ENCODE results near the gene EFL1. TPM values are rescaled to one million over a fixed set of nuclear protein-coding genes. Genes with fewer than 3 reads are reported as not detected.

EFL1 gene
- total and polyA plus RNA-seq, 10 of the 15 experiments (the other 5 are each of a cell fraction or from before 2014, with no cell fraction given): 6.2 to 42.3 (median 24.7) TPM

DNA sequence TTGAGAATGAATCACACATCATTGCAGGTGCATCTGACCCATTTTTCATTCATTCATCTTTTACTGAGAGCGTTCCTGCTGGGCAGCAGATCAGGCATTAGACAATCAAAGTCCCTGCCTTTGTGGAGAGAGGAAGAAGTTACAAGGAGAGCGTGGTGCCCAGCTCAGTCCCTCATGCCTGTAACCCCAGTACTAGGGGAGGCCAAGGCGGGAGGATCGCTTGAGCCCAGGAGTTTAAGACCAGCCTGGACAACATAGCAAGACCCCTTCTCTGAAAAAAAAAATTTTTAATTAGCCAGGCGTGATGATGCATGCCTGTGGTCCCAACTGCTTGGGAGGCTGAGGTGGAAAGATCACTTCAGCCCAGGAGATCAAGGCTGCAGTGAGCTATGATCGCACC is 181.8 kb downstream of the EFL1 start (continued):
- no peak for TF ChIP-seq REST (IDR thresholded peaks at IDR 0.05; ENCODE audit: low read depth, low read length)
- no peak for TF ChIP-seq SRF (IDR thresholded peaks at IDR 0.05; ENCODE audit: low read depth in 2 of 2, low read length in 2 of 2)
- no peak for TF ChIP-seq MXI1 (IDR thresholded peaks at IDR 0.05; ENCODE audit: low read depth, low read length)
- TF ChIP-seq EZH2 (IDR thresholded peaks at IDR 0.05; ENCODE audit: borderline replicate concordance, control insufficient read depth, low read depth, low read length): no peak
- TF ChIP-seq ZZZ3 (IDR thresholded peaks at IDR 0.05; ENCODE audit: control insufficient read depth, insufficient read length, low read depth): no peak
- no peak for TF ChIP-seq RUNX3 (IDR thresholded peaks at IDR 0.05; ENCODE audit: low read length)
- TF ChIP-seq IKZF1 (conservative IDR thresholded peaks at IDR 0.05): no peak

Small RNA genes within 50 kb of the gene (small RNA-seq; reads per million reads assigned to genes)
- not detected for gene RNU1-77P

Other genes with a start within 250 kb of the EFL1 start
- gene MEX3B, start 216.7 kb downstream of the EFL1 start, total RNA-seq (2014; rRNA removed): 0.38 and 0.45 TPM in 2 replicates
- gene MEX3B, start 216.7 kb downstream of the EFL1 start, total RNA-seq (2014; rRNA removed; fragmentation: Illumina TruSeq; extraction: Trizol): 0.22 and 0.32 TPM in 2 replicates
- 0.72 and 0.90 TPM in 2 replicates for gene MEX3B, start 216.7 kb downstream of the EFL1 start, total RNA-seq (2021)
- 1.3 and 1.5 TPM in 2 replicates for gene MEX3B, start 216.7 kb downstream of the EFL1 start, polyA plus RNA-seq (2011; rRNA removed)
- 0.22 and 0.28 TPM in 2 replicates for gene MEX3B, start 216.7 kb downstream of the EFL1 start, polyA plus RNA-seq (2014; fragmentation: Illumina TruSeq; extraction: Trizol)
- under 1 TPM; 0.02 to 0.22 TPM for gene MEX3B, start 216.7 kb downstream of the EFL1 start, polyA plus RNA-seq (2014; fragmentation: Nextera tagmentation; extraction: Ambion mirVana)
- gene MEX3B, start 216.7 kb downstream of the EFL1 start, polyA plus RNA-seq (2014; rRNA removed): 0.59 and 0.86 TPM in 2 replicates
- under 1 TPM; 0.20 to 0.28 TPM for gene MEX3B, start 216.7 kb downstream of the EFL1 start, polyA plus RNA-seq (2016; fragmentation: Nextera tagmentation; extraction: Ambion mirVana)
- gene SAXO2, start 84 bp upstream of the EFL1 start, total RNA-seq (2014; rRNA removed): 0.06 and 1.5 TPM in 2 replicates
- 1.2 and 1.7 TPM in 2 replicates for gene SAXO2, start 84 bp upstream of the EFL1 start, total RNA-seq (2014; rRNA removed; fragmentation: Illumina TruSeq; extraction: Trizol)
- 1.5 and 2.3 TPM in 2 replicates for gene SAXO2, start 84 bp upstream of the EFL1 start, total RNA-seq (2021)
- gene SAXO2, start 84 bp upstream of the EFL1 start, polyA plus RNA-seq (2011; rRNA removed): 1.5 and 2.0 TPM in 2 replicates
- gene SAXO2, start 84 bp upstream of the EFL1 start, polyA plus RNA-seq (2014; fragmentation: Illumina TruSeq; extraction: Trizol): 0.53 TPM in 1 of 2 replicates, not detected in the other
- gene SAXO2, start 84 bp upstream of the EFL1 start, polyA plus RNA-seq (2014; fragmentation: Nextera tagmentation; extraction: Ambion mirVana): 1 to 10 TPM in 1 of 2 experiments, under 1 TPM in 1; 0.68 to 1.7 TPM
- gene SAXO2, start 84 bp upstream of the EFL1 start, polyA plus RNA-seq (2014; rRNA removed): 0.55 and 1.2 TPM in 2 replicates
- gene SAXO2, start 84 bp upstream of the EFL1 start, polyA plus RNA-seq (2016; fragmentation: Nextera tagmentation; extraction: Ambion mirVana): 1 to 10 TPM; 1.2 to 1.6 TPM
- 1.1 and 1.4 TPM in 2 replicates for gene GOLGA6L10, start 86.7 kb upstream of the EFL1 start, total RNA-seq (2014; rRNA removed)
- 1.4 and 1.7 TPM in 2 replicates for gene GOLGA6L10, start 86.7 kb upstream of the EFL1 start, total RNA-seq (2014; rRNA removed; fragmentation: Illumina TruSeq; extraction: Trizol)
- gene GOLGA6L10, start 86.7 kb upstream of the EFL1 start, total RNA-seq (2021): 1.1 and 1.6 TPM in 2 replicates
- gene GOLGA6L10, start 86.7 kb upstream of the EFL1 start, polyA plus RNA-seq (2011; rRNA removed): 6.7 and 10.7 TPM in 2 replicates
- gene GOLGA6L10, start 86.7 kb upstream of the EFL1 start, polyA plus RNA-seq (2014; fragmentation: Illumina TruSeq; extraction: Trizol): 1.5 TPM in 2 replicates
- under 1 TPM; 0.68 to 0.82 TPM for gene GOLGA6L10, start 86.7 kb upstream of the EFL1 start, polyA plus RNA-seq (2014; fragmentation: Nextera tagmentation; extraction: Ambion mirVana)
- gene GOLGA6L10, start 86.7 kb upstream of the EFL1 start, polyA plus RNA-seq (2014; rRNA removed): 1.7 and 2.1 TPM in 2 replicates
- 1 to 10 TPM in 1 of 2 experiments, under 1 TPM in 1; 0.84 to 1.2 TPM for gene GOLGA6L10, start 86.7 kb upstream of the EFL1 start, polyA plus RNA-seq (2016; fragmentation: Nextera tagmentation; extraction: Ambion mirVana)
- gene GOLGA6L9, start 167.1 kb upstream of the EFL1 start, total RNA-seq (2014; rRNA removed): 1.6 TPM in 2 replicates
- 2.6 and 2.9 TPM in 2 replicates for gene GOLGA6L9, start 167.1 kb upstream of the EFL1 start, total RNA-seq (2014; rRNA removed; fragmentation: Illumina TruSeq; extraction: Trizol)
- gene GOLGA6L9, start 167.1 kb upstream of the EFL1 start, total RNA-seq (2021): 0.98 and 1.3 TPM in 2 replicates
- 4.6 and 7.0 TPM in 2 replicates for gene GOLGA6L9, start 167.1 kb upstream of the EFL1 start, polyA plus RNA-seq (2011; rRNA removed)
- gene GOLGA6L9, start 167.1 kb upstream of the EFL1 start, polyA plus RNA-seq (2014; fragmentation: Illumina TruSeq; extraction: Trizol): 3.2 and 3.7 TPM in 2 replicates
- under 1 TPM; 0.35 to 0.58 TPM for gene GOLGA6L9, start 167.1 kb upstream of the EFL1 start, polyA plus RNA-seq (2014; fragmentation: Nextera tagmentation; extraction: Ambion mirVana)
- 2.0 and 3.4 TPM in 2 replicates for gene GOLGA6L9, start 167.1 kb upstream of the EFL1 start, polyA plus RNA-seq (2014; rRNA removed)
- gene GOLGA6L9, start 167.1 kb upstream of the EFL1 start, polyA plus RNA-seq (2016; fragmentation: Nextera tagmentation; extraction: Ambion mirVana): under 1 TPM; 0.92 to 0.96 TPM

Data from GM12878 (cell line).